Activated CD4-positive, alpha-beta T cell treated with anti-CD3 and anti-CD28 coated beads, Interleukin-2, Interleukin-6, amounts not matched to agents 100 ng/mL and 50 ng/mL, durations not matched to agents 16 hours and 8 hours (primary cell): ENCODE measurements around the gene PPME1.

Experiments used
- DNase-seq: peaks from one replicate; pipeline ENCODE4 v3.0.0-alpha.2; 2020

Gene PPME1

GRCh38 chr11:74233683-74234082, 62.6 kb downstream of the PPME1 start:
- no peak for DNase-seq

GRCh38 chr11:74235121-74235520, 64.0 kb downstream of the PPME1 start:
- no peak for DNase-seq

GRCh38 chr11:74237541-74237940, 66.5 kb downstream of the PPME1 start:
- DNase-seq: no peak

GRCh38 chr11:74238243-74238642, 67.2 kb downstream of the PPME1 start:
- no peak for DNase-seq

GRCh38 chr11:74248469-74248868, 77.4 kb downstream of the PPME1 start:
- DNase-seq: no peak

GRCh38 chr11:74249496-74249895, 78.4 kb downstream of the PPME1 start:
- DNase-seq: no peak

GRCh38 chr11:74253361-74253760, 82.3 kb downstream of the PPME1 start:
- DNase-seq: no peak

- DNase-seq: peak; percentile 71
Observed at GRCh38 chr11:74255741-74256375, 84.8 kb downstream of the PPME1 start.

GRCh38 chr11:74256378-74257133, 85.5 kb downstream of the PPME1 start:
- DNase-seq: no peak

- no peak for DNase-seq
Observed at GRCh38 chr11:74257959-74258553, 87.0 kb downstream of the PPME1 start.

GRCh38 chr11:74262725-74263124, 91.6 kb downstream of the PPME1 start:
- DNase-seq: no peak

GRCh38 chr11:74265256-74265655, 94.2 kb downstream of the PPME1 start:
- no peak for DNase-seq

GRCh38 chr11:74267014-74267413, 95.9 kb downstream of the PPME1 start:
- DNase-seq: no peak

- DNase-seq: no peak
Observed at GRCh38 chr11:74268456-74268855, 97.4 kb downstream of the PPME1 start.

- DNase-seq: peak; percentile 30
Observed at GRCh38 chr11:74269161-74269811, 98.2 kb downstream of the PPME1 start.

GRCh38 chr11:74272276-74272675, 101.2 kb downstream of the PPME1 start:
- DNase-seq: no peak

GRCh38 chr11:74276581-74276980, 105.5 kb downstream of the PPME1 start:
- DNase-seq: no peak

- no peak for DNase-seq
Observed at GRCh38 chr11:74278103-74278502, 107.0 kb downstream of the PPME1 start.

- DNase-seq: no peak
Observed at GRCh38 chr11:74278721-74279161, 107.7 kb downstream of the PPME1 start.

- no peak for DNase-seq
Observed at GRCh38 chr11:74279256-74279655, 108.2 kb downstream of the PPME1 start.

- DNase-seq: no peak
Observed at GRCh38 chr11:74280494-74280893, 109.4 kb downstream of the PPME1 start.

GRCh38 chr11:74282421-74282820, 111.3 kb downstream of the PPME1 start:
- DNase-seq: no peak

GRCh38 chr11:74282914-74283371, 111.9 kb downstream of the PPME1 start:
- DNase-seq: peak; percentile 5
